Measurements from ENCODE around the gene LRCH1. TPM values are rescaled to one million over a fixed set of nuclear protein-coding genes. Genes with fewer than 3 reads are reported as not detected.

Gene LRCH1
- total and polyA plus RNA-seq, 2 experiments from 2014 or later: 3.9 to 9.2 TPM

- no peak for TF ChIP-seq ZNF462 (CRISPR knock-in tag; IDR thresholded peaks at IDR 0.05)
- TF ChIP-seq ZNF114 (CRISPR knock-in tag; IDR thresholded peaks at IDR 0.05): no peak
- no peak for TF ChIP-seq EZH2 (IDR thresholded peaks at IDR 0.05; ENCODE audit: low read depth, unreplicated experiment)
These were observed 8.2 kb upstream of the LRCH1 start (continued) for GRCh38 chr13:46544811-46545210.

- no peak for ATAC-seq
- no peaks in the 10 kb centered on the region for H3K4me1 Mint-ChIP-seq
- H3K4me3 Mint-ChIP-seq: no peak overlapping the region
- no peak for TF ChIP-seq NANOG (IDR thresholded peaks at IDR 0.05; ENCODE audit: borderline replicate concordance)
- TF ChIP-seq ZNF462 (CRISPR knock-in tag; IDR thresholded peaks at IDR 0.05): no peak
- TF ChIP-seq POLR2AphosphoS5 (IDR thresholded peaks at IDR 0.05; ENCODE audit: low read depth): no peak
- TF ChIP-seq ZNF114 (CRISPR knock-in tag; IDR thresholded peaks at IDR 0.05): no peak
These were observed 6.7 kb upstream of the LRCH1 start for GRCh38 chr13:46546084-46546768.

More at GRCh38 chr13:46546084-46546768, 6.7 kb upstream of the LRCH1 start:
- Histone ChIP-seq H3K27me3 (ENCODE audit: insufficient read depth) (no peaks in the 10 kb centered on the region), H4K20me1 (replicated peaks; ENCODE audit: insufficient read depth) (no peaks in the 10 kb centered on the region), H3K27ac (ENCODE audit: low read depth) (no peak overlapping the region), H3K79me2 (replicated peaks; ENCODE audit: insufficient read depth) (no peaks in the 10 kb centered on the region), H3K4me1 (ENCODE audit: insufficient read depth) (no peaks in the 10 kb centered on the region), H3F3A (replicated peaks; ENCODE audit: low read depth) (no peaks in the 10 kb centered on the region), H3K36me3 (ENCODE audit: insufficient read depth) (no peaks in the 10 kb centered on the region), H3K4me2 (no peak overlapping the region), H3K9me2 (ENCODE audit: insufficient read depth) (no peaks in the 10 kb centered on the region), H2AFZ (no peak overlapping the region), H3K4me3 (no peak overlapping the region)
- Mint-ChIP-seq H3K9me3 (no peaks in the 10 kb centered on the region), H3K27me3 (ENCODE audit: insufficient read depth, low read depth, poor library complexity) (no peaks in the 10 kb centered on the region), H3K27ac (no peak overlapping the region), H3K36me3 (ENCODE audit: low read depth) (no peaks in the 10 kb centered on the region)
- DNase-seq (ENCODE audit: low spot score): no peak
